IMR-90 (cell line): Measurements from ENCODE around the gene TEPSIN. TPM values are rescaled to one million over a fixed set of nuclear protein-coding genes. Genes with fewer than 3 reads are reported as not detected.

Experiments
- ATAC-seq: fragments of 200-7000 bp; cut with Tn5 transposase; 2 replicates; pipeline ENCODE4 v1.9.1; 2020; ENCODE audit warnings: low read depth, mild to moderate bottlenecking, moderate library complexity
- BruUV-seq: library from RNA; stranded (reverse); fragments of 400-500 nt; replicated peaks from 2 replicates; lab custom pipeline; 2021; lab: Mats Ljungman, UMichigan
- CTCF ChIA-PET: fragments of 300-600 bp; formaldehyde crosslinking; extraction: SDS; loops from one replicate; lab custom pipeline; 2021; ENCODE audit warnings: antibody characterized with exemption; lab: Yijun Ruan, JAX
- POLR2A ChIA-PET: fragments of 300-600 bp; sonication (Branson Sonifier 250); formaldehyde crosslinking; loops from one replicate; lab custom pipeline; 2022; ENCODE audit warnings: antibody characterized with exemption; ENCODE audit not compliant: unreplicated experiment; lab: Charles Lee
- DNase-seq: peaks from one replicate; pipeline ENCODE4 v3.0.0; 2013
- H2AFZ ChIP-seq: replicated peaks from 2 replicates; pipeline ENCODE3; 2013; ENCODE audit warnings: low read length, mild to moderate bottlenecking; ENCODE audit not compliant: poor library complexity
- H2AK5ac ChIP-seq: 2 replicates; pipeline ENCODE4 v1.6.1; 2013; ENCODE audit warnings: low read depth, low read length, inconsistent platforms
- H2AK9ac ChIP-seq: replicated peaks from 2 replicates; pipeline ENCODE3; 2013; ENCODE audit warnings: mild to moderate bottlenecking, low read depth, low read length, moderate library complexity; ENCODE audit not compliant: poor library complexity
- H2BK120ac ChIP-seq: 2 replicates; pipeline ENCODE4 v1.6.1; 2013; ENCODE audit warnings: low read depth, low read length, inconsistent platforms
- H2BK15ac ChIP-seq: 3 replicates; pipeline ENCODE4 v1.6.1; 2013; ENCODE audit warnings: low read depth, low read length, inconsistent platforms
- H2BK20ac ChIP-seq: 2 replicates; pipeline ENCODE4 v1.6.1; 2013; ENCODE audit warnings: low read depth, mild to moderate bottlenecking, inconsistent platforms, low read length, moderate library complexity
- H2BK5ac ChIP-seq: 2 replicates; pipeline ENCODE4 v1.6.1; 2013; ENCODE audit warnings: mild to moderate bottlenecking, low read depth, low read length, inconsistent platforms; ENCODE audit not compliant: poor library complexity, severe bottlenecking
- H3K14ac ChIP-seq: replicated peaks from 2 replicates; pipeline ENCODE4 v1.6.1; 2013; ENCODE audit warnings: low read depth, low read length, inconsistent platforms
- H3K18ac ChIP-seq: 2 replicates; pipeline ENCODE4 v1.6.1; 2013; ENCODE audit warnings: low read depth, low read length, control low read depth
- H3K23ac ChIP-seq: 2 replicates; pipeline ENCODE4 v1.6.1; 2013; ENCODE audit warnings: low read depth, low read length, inconsistent platforms
- H3K27ac ChIP-seq: 2 replicates; pipeline ENCODE4 v1.5.1; 2013; ENCODE audit warnings: mild to moderate bottlenecking, control low read depth, low read length; ENCODE audit not compliant: insufficient read depth
- H3K27me3 ChIP-seq: 2 replicates; pipeline ENCODE4 v1.6.1; 2013; ENCODE audit warnings: low read length; ENCODE audit not compliant: control insufficient read depth, insufficient read depth
- H3K36me3 ChIP-seq: 2 replicates; pipeline ENCODE4 v1.6.1; 2013; ENCODE audit warnings: low read length, mixed read lengths; ENCODE audit not compliant: control insufficient read depth, insufficient read depth
- H3K4ac ChIP-seq: 2 replicates; pipeline ENCODE4 v1.6.1; 2013; ENCODE audit warnings: low read depth, low read length, inconsistent platforms
- H3K4me1 ChIP-seq: 2 replicates; pipeline ENCODE4 v1.6.1; 2013; ENCODE audit warnings: low read length, mixed read lengths; ENCODE audit not compliant: control insufficient read depth, insufficient read depth
- H3K4me2 ChIP-seq: 2 replicates; pipeline ENCODE4 v1.6.1; 2013; ENCODE audit warnings: low read depth, mild to moderate bottlenecking, control low read depth, low read length, moderate library complexity
- H3K4me3 ChIP-seq: 2 replicates; pipeline ENCODE4 v1.5.1; 2013; ENCODE audit warnings: low read depth, mild to moderate bottlenecking, control low read depth, low read length, moderate library complexity; ENCODE audit not compliant: insufficient read depth
- H3K56ac ChIP-seq: 2 replicates; pipeline ENCODE4 v1.6.1; 2013; ENCODE audit warnings: low read length, inconsistent platforms; ENCODE audit not compliant: insufficient read depth; ENCODE audit errors: extremely low read depth
- H3K79me1 ChIP-seq, 2 experiments: 2 replicates each; pipeline ENCODE4 v1.6.1; 2013; ENCODE audit warnings: low read length in 2 of 2, inconsistent platforms in 1 of 2, low read depth in 1 of 2
- H3K9ac ChIP-seq: 2 replicates; pipeline ENCODE4 v1.6.1; 2013; ENCODE audit warnings: low read depth, low read length, control low read depth
- H3K9me1 ChIP-seq: 2 replicates; pipeline ENCODE4 v1.6.1; 2013; ENCODE audit warnings: low read length, inconsistent platforms; ENCODE audit not compliant: insufficient read depth
- H3K9me3 ChIP-seq: 2 replicates; pipeline ENCODE4 v1.6.1; 2013; ENCODE audit warnings: low read length; ENCODE audit not compliant: control insufficient read depth, insufficient read depth
- H4K20me1 ChIP-seq: 2 replicates; pipeline ENCODE4 v1.6.1; 2013; ENCODE audit warnings: low read length, inconsistent platforms; ENCODE audit not compliant: insufficient read depth
- H4K5ac ChIP-seq: 2 replicates; pipeline ENCODE4 v1.6.1; 2013; ENCODE audit warnings: mild to moderate bottlenecking, low read depth, low read length, control low read depth
- H4K8ac ChIP-seq, 2 experiments: 2 replicates each; pipeline ENCODE4 v1.6.1; 2013; ENCODE audit warnings: low read depth in 2 of 2, low read length in 2 of 2, control low read depth in 1 of 2, inconsistent platforms in 1 of 2
- H4K91ac ChIP-seq: 2 replicates; pipeline ENCODE4 v1.6.1; 2013; ENCODE audit warnings: low read depth, low read length, inconsistent platforms; ENCODE audit not compliant: insufficient read depth
- CEBPB ChIP-seq: IDR thresholded peaks from 2 replicates; pipeline ENCODE4 v1.6.1; 2012; ENCODE audit warnings: low read depth, low read length, improper control_type of control experiment
- CHD1 ChIP-seq: IDR thresholded peaks from 2 replicates; pipeline ENCODE4 v1.6.1; 2012; ENCODE audit warnings: low read depth, low read length, improper control_type of control experiment
- CTCF ChIP-seq: conservative IDR thresholded peaks from 2 replicates; pipeline ENCODE4 v1.5.1; 2012; ENCODE audit warnings: mild to moderate bottlenecking, low read depth, low read length, improper control_type of control experiment
- ELK1 ChIP-seq: fragments of 150-350 bp; IDR thresholded peaks from 2 replicates; pipeline ENCODE4 v1.6.1; 2016; ENCODE audit warnings: low read depth, mild to moderate bottlenecking, low read length, moderate library complexity, borderline replicate concordance
- FOS ChIP-seq: fragments of 150-350 bp; IDR thresholded peaks from 2 replicates; pipeline ENCODE4 v1.6.1; 2016; ENCODE audit warnings: low read depth, low read length
- MAFK ChIP-seq: IDR thresholded peaks from 2 replicates; pipeline ENCODE4 v1.6.1; 2012; ENCODE audit warnings: low read depth, low read length, improper control_type of control experiment
- MAZ ChIP-seq: IDR thresholded peaks from 2 replicates; pipeline ENCODE4 v1.6.1; 2012; ENCODE audit warnings: low read depth, mild to moderate bottlenecking, low read length, improper control_type of control experiment, moderate library complexity, borderline replicate concordance
- MXI1 ChIP-seq: IDR thresholded peaks from 2 replicates; pipeline ENCODE4 v1.6.1; 2012; ENCODE audit warnings: low read depth, mild to moderate bottlenecking, low read length, moderate library complexity, borderline replicate concordance
- NFE2L2 ChIP-seq: fragments of 150-350 bp; IDR thresholded peaks from 2 replicates; pipeline ENCODE4 v1.6.1; 2016; ENCODE audit warnings: low read depth, mild to moderate bottlenecking, low read length
- POLR2A ChIP-seq: IDR thresholded peaks from 2 replicates; pipeline ENCODE4 v1.6.1; 2012; ENCODE audit warnings: mild to moderate bottlenecking, low read depth, low read length
- RAD21 ChIP-seq: IDR thresholded peaks from 2 replicates; pipeline ENCODE4 v1.6.1; 2012; ENCODE audit warnings: low read length, improper control_type of control experiment
- RCOR1 ChIP-seq: IDR thresholded peaks from 2 replicates; pipeline ENCODE4 v1.6.1; 2012; ENCODE audit warnings: mild to moderate bottlenecking, low read length, improper control_type of control experiment; ENCODE audit not compliant: insufficient replicate concordance
- RFX5 ChIP-seq: IDR thresholded peaks from 2 replicates; pipeline ENCODE4 v1.8.0; 2012; ENCODE audit warnings: low read depth, mild to moderate bottlenecking, low read length, moderate library complexity
- WGBS, 2 experiments: methylation state at CpG; one replicate each; pipeline versions ENCODE4 v1.1.5 to v1.1.7; 2013; ENCODE audit warnings: missing lambda C conversion rate in 2 of 2; ENCODE audit not compliant: insufficient read length in 1 of 2; ENCODE audit errors: extremely low coverage in 2 of 2; 5-methylcytosine and 5-hydroxymethylcytosine counted together
- dilution Hi-C: fragments of 300-500 bp; cut with HindIII; formaldehyde crosslinking; loops from one replicate; pipeline ENCODE4 v1.14.3; 2018; ENCODE audit warnings: low sequenced_read_pairs; ENCODE audit not compliant: unreplicated experiment
- in situ Hi-C: fragments of 300-500 bp; cut with MboI; formaldehyde crosslinking; loops from 3 replicates; pipeline ENCODE4 v1.14.3; 2019; ENCODE audit warnings: low sequenced_read_pairs, inconsistent platforms, mixed read lengths
- intact Hi-C: fragments of 100-400 bp; cut with micrococcal nuclease; formaldehyde crosslinking; loops from 2 replicates; pipeline ENCODE4 v1.10.0; 2022
- polyA plus RNA-seq, 3 experiments: library from polyadenylated mRNA; depleted of rRNA; stranded (reverse); fragments of >200 nt; gene quantifications; 2 replicates each; pipeline ENCODE4 v1.2.3, GENCODE V29; 2012; ENCODE audit warnings: low replicate concordance in 1 of 3
- total RNA-seq: library from RNA; depleted of rRNA; stranded (reverse); fragments of >200 nt; gene quantifications from 2 replicates; pipeline ENCODE4 v1.2.3, GENCODE V29; 2012
- TF ChIP-seq, protein P1 (sequence below): fragments of 150-350 bp; IDR thresholded peaks from 2 replicates; pipeline ENCODE4 v1.6.1; 2017; ENCODE audit warnings: mild to moderate bottlenecking, antibody characterized with exemption, low read length, low read depth

Gene TEPSIN
- total and polyA plus RNA-seq, 2 of the 4 experiments (the other 2 are of a cell fraction), result 3.2 to 28.1 TPM

- no peak for TF ChIP-seq RCOR1
- no peak for TF ChIP-seq POLR2A
- no peak for TF ChIP-seq RFX5
- TF ChIP-seq MAZ, result no peak
- TF ChIP-seq CEBPB, result no peak
Measured at GRCh38 chr17:81187120-81187519, 51.7 kb downstream of the TEPSIN start (continued).

DNA sequence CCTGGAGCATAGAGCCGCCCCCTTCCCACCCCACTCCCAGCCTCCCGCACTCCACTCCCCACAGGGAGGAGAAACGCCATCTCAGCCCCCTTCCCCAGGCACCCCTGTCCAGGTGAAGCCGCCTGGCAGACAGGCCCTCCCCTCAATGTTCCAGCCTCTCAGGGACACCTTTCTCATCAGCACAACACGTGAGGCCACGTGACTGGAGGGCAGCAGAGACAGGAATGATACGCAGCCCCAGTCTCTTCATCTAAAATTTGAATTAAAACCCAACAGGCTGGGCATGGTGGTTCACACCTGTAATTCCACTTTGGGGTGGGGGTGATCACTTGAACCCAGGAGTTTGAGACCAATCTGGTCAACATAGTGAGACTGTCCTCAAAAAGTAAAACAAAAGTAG, 52.7 kb downstream of the TEPSIN start:
- Histone ChIP-seq H4K8ac (no peak overlapping the region), H2AK5ac (no peak overlapping the region), H4K91ac (no peak overlapping the region), H3K56ac (no peak overlapping the region), H3K23ac (no peak overlapping the region), H2BK120ac (no peak overlapping the region), H3K4ac (no peak overlapping the region), H2BK15ac (no peak overlapping the region), H2AK9ac (no peak overlapping the region), H3K79me1 (no peaks in the 10 kb centered on the region), H3K9ac (no peak overlapping the region), H3K9me3 (no peaks in the 10 kb centered on the region), H3K14ac (no peak overlapping the region), H4K20me1 (no peaks in the 10 kb centered on the region), H3K4me3 (no peak overlapping the region), H3K4me2 (no peak overlapping the region), H2AFZ (no peak overlapping the region), H3K18ac (no peak overlapping the region), H3K27ac (no peak overlapping the region), H3K4me1 (no peaks in the 10 kb centered on the region), H3K27me3 (peaks cover 6% of the 10 kb centered on the region; the same call in 1 of the 2 replicates), H2BK5ac (no peak overlapping the region), H3K9me1 (no peaks in the 10 kb centered on the region), H3K36me3 (peaks cover 6% of the 10 kb centered on the region; the same call in 1 of the 2 replicates), H4K5ac (no peak overlapping the region), H2BK20ac (no peak overlapping the region)
- WGBS, 2 experiments, result 100% methylated on average over 1 of the region's 7 CpGs; no CpG with 5 or more reads in 1 of the 2 experiments
- intact Hi-C loops, result no loop called here
- CTCF ChIA-PET, result no interaction called here
- POLR2A ChIA-PET, result no interaction called here
- ATAC-seq, result no peak
- no TSS peak for BruUV-seq
- dilution Hi-C loops, result no loop called here
- DNase-seq, result no peak
- in situ Hi-C loops, result no loop called here
- TF ChIP-seq MAZ (no peak), CHD1 (no peak), MXI1 (no peak), POLR2A (no peak), NFE2L2 (no peak), MAFK (no peak), RAD21 (no peak), RCOR1 (no peak), FOS (no peak), ELK1 (no peak), CEBPB (no peak), CTCF (no peak), RFX5 (no peak)
- TF ChIP-seq, protein P1, sequence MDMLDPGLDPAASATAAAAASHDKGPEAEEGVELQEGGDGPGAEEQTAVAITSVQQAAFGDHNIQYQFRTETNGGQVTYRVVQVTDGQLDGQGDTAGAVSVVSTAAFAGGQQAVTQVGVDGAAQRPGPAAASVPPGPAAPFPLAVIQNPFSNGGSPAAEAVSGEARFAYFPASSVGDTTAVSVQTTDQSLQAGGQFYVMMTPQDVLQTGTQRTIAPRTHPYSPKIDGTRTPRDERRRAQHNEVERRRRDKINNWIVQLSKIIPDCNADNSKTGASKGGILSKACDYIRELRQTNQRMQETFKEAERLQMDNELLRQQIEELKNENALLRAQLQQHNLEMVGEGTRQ, result no peak
